GM12892 (cell line): ENCODE measurements around the gene ALPK1.

ENCODE experiments used
- POLR2A ChIP-seq: IDR thresholded peaks from 2 replicates; pipeline ENCODE4 v1.6.1; 2011; ENCODE audit warnings: low read depth, low read length, control low read depth
- POLR2AphosphoS5 ChIP-seq: IDR thresholded peaks from 2 replicates; pipeline ENCODE4 v1.6.1; 2011; ENCODE audit warnings: low read depth, low read length, control low read depth

DNA sequence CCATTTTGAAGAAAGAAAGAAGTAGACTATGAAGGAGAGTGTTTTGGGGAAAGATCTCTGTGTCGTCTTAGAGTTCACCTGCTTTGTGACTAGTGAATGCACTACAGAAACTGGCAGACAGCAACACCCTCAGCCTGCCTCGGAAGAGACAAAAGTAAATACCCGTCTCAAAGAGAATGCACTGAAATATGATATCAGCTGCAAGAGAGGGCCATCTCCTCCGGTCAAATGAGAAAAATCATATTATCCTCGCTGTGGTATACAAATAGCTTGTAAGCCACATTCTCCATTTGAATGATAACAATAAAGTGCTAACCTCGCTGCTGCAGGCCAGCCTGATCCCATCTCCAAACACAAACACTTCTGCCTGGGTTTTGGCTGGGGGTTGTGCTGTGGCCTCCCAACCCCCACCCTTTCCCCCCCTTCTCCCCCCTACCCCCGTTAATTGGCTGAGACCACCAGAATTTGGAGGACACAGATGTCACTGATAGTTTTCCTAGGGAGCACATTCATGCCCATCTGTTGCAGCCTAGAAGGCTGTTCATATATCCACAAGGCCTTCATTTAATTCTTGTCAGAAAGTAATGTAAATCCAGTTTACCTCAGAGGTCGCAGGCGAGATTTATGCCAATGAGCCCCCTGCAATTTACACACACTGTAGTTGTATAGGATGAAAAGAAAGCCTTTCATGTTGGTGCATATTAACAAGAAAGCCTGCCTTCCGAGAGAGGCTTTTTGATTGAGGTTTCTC is 46.3 kb downstream of the ALPK1 start:
- TF ChIP-seq POLR2AphosphoS5 = no peak
- no peak for TF ChIP-seq POLR2A
